NCI-H2081 (cell line): Measurements from ENCODE around the gene FARP1.

Experiments used
- DNase-seq, 2 experiments: peaks; one replicate each; lab custom pipeline; 2025; lab: John Stamatoyannopoulos, UW

FARP1 gene

DNA sequence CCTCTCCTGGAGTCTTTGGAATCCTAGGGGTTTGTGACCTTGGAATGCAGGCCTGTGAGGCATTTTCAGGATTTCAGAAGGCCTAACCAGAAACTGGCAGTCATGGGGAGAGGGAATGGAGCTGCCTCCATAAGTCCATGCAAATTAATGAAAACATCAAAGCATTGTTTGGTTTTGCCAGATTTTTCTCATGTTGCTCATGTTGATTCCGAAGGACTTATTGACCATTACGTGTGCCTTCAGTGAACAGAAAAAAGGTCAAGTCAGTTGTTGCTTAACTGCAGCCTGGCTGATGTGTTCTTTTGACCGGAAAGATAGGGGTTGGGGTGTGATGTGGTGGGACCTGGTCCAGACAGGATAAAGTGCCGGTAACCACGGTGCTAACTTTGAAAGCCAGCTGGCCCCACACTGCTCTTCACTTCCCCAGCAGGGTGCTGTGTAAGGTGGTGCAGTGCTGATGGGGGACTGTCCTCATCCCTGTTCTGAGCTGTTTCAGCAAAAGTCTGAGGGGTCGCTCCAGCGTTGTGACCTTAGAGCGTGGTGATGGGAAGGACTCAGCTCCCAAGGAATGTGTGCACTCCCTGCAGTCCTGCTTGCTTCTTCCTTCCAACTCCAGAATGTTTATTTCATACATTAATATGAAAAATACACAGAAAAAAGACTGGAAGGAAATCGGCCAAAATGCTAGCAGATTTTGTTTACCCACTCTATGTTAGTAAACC, 30.7 kb downstream of the FARP1 start:
- DNase-seq: no peak

DNA sequence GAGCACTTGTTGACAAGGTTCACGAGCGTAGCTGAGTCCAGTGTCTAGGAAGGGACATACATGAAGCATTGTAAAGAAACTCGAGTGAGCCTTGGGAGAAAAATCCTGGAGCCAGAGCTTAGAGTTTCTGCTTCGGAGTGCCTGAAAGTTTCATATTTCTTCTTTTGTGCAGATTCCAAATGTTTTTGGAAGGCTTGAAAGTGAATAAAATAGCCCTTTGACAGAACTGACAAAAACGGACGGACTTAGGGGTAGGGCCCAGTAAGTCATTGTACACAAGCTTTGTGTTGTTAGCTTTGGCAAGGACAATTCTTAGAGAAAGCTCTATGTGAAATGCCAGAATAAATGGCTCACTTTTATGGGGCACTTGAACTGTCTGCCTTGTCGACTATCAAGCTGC, 31.4 kb downstream of the FARP1 start:
- DNase-seq: no peak

DNA sequence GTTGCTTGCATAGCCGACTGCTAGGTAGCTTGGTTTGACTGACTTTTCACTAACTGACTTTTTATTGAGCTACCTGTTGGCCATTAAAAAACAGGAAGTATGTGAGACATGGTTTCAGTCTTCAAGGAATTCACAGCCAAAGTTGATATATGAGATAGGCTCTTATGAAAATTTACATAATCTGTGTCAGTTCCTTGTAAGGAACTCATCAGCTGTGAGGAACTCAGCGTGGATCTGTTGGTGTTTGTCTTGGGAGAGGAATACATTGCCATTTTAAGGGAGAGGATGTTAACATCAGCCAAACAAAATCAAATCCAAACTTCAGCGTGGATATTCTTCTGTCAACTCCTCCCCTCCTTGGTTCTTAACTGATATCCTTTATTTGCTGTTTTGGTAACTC, 32.1 kb downstream of the FARP1 start:
- no peak for DNase-seq

DNA sequence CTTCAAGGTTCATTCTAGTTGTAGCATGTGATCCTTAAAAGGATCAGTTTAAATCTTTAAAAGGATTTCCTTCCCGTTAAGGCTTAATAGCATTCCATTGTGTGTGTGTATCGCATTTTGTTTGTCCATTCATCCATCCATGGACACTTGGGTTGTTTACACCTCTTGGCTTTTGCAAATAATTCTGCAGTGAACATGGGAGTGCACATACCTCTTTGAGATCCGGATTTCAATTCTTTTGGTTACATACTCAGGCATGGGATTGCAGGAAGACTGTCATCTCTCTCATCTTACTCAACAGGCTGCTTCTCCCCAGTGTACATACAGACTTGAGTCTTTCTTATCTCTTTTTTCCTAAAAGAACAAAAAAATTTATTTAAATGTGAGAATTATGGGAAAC, 32.9 kb downstream of the FARP1 start:
- no peak for DNase-seq

DNA sequence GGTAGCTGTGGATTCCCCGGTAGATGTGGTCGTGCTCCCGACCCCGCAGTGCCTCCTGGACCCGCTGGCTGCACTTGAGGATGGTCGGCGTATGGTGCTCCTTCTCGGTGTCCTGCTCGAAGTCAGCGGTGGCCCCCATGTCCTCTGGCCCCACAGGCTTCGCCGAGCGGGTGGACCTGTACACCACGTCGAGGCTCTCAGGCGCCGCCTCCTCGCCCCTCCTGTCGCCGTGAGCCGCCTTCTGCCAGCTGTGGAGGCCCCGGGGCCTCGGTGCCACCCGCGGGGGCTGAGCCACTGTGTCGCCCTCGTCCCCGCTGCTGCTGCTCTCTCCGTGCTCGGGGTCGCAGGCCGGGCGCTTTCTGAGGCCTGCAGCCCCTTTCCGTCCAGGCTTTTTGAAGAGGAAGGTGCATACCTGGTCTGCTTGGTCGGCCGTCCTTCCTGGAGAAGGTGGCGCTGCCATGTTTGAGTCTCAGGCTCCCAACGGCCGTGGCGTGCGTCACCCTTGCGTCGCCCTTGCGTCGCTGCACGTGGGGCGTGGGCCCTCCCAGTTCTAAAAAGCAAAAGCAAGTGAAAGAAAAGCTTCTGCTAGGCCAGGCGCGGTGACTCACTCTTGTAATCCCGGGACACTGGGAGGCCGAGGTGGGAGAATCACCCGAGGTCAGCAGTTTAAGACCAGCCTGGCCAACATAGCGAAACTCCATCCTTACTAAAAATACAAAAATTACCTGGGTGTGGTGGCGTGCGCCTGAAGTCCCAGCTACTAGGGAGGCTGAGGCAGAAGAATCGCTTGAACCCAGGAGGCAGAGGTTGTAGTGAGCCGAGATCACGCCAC, 34.1 kb downstream of the FARP1 start, which contains the start of gene RNF113B:
RNF113B (minus strand) TSS at position 493 of the 832 bp plus-strand sequence; CDS start at position 460, 33 bp downstream.
- no peak for DNase-seq

DNA sequence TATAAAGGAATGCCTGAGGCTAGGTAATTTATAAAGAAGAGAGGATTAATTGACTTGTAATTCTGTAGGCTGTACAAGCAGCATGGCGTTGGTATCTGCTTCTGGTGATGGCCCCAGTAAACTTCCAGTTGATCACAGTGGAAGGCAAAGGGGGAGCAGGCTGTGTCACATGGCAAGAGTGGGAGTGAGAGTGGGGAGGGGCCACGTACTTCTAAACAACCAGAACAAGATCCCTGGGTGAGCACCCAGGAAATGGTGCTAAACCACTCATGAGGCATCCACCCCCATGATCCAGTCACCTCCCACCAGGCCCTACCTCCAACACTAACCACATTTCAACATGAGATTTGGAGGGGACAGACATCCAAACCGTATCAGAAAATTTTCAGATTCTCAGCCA, 37.2 kb downstream of the FARP1 start:
- DNase-seq: no peak

DNA sequence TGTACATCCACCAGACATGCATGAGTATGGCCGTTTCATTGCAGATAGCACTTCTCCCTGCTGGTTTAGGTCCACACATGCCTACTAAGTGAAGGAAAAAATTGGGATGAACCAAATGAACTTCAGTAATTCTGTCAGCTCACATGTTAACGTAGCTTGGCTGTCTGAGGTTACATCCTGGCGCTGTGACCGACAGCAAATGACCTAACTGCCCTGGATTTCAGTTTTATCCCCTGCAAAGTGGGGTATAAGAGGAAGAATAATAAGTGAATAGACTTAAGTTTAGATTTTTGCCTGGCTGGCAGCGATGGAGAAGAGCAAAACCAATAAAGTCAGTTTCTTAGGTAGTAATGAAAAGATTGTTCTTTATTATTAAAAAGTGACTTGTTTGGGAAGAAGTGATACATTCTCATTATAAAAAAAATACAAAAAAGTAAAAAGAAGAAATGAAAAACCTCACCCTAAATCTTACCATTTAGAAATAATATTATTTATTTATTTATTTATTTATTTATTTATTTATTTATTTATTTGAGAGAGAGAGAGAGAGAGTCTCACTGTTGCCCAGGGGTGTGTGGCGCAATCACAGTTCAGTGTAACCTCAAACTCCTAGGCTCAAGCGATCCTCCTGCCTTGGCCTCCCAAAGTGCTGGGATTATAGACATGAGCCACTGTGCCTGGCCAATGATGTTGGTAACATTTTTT, 38.4 kb downstream of the FARP1 start:
- no peak for DNase-seq

DNA sequence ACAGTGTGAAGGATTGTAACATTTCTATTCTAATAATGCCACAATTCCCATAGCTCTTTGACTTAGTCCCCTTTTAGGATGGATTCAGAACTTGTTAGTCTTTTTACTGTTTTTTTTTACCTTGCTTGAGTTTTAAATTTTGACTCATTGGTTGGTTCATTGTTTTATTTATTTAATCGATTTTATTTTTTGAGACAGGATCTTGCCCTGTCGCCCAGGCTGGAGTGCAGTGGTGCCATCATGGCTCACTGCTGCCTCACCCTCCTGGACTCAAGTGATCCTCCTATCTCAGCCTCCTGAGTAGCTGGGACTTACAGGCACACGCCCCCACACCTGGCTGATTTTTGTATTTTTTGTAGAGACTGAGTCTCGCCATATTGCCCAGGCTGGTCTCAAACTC, 39.3 kb downstream of the FARP1 start:
- DNase-seq: no peak

DNA sequence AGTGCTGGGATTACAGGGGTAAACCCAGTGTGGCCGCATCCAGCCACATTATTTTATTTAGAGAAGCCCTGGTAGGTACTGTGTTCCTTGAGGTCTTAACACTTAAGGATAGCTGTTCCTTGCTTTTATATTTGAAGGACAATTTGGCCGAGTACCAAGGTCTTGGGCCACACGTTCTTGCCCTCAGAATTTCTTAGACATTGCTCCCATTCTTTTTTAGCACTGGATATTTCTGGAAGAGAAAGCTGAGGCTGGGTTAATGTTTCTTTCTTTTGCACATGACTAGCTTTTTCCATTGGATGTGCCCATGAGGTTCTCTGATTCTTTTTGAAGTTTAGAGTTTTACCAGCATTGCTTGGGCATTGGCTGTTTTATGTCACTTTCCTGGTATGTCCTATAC, 39.7 kb downstream of the FARP1 start:
- DNase-seq: no peak

DNA sequence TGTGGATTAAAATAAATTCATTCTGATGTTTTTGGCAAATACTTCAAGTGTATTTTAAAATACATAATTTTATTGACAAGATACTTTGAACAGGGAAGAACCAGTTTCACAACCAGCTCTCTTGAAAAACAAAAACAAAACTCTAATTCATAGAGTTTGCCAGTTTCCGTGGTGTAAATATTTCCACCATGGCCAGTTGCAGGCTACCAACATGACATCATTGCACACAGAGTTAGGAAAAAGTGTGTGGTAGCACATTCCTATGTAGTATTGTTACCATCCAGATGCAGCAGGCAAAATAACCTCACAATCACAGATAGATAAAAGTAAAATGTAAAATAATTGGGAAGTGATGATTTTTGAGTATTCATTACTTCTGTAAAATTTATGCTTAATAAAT, 41.9 kb downstream of the FARP1 start:
- no peak for DNase-seq

DNA sequence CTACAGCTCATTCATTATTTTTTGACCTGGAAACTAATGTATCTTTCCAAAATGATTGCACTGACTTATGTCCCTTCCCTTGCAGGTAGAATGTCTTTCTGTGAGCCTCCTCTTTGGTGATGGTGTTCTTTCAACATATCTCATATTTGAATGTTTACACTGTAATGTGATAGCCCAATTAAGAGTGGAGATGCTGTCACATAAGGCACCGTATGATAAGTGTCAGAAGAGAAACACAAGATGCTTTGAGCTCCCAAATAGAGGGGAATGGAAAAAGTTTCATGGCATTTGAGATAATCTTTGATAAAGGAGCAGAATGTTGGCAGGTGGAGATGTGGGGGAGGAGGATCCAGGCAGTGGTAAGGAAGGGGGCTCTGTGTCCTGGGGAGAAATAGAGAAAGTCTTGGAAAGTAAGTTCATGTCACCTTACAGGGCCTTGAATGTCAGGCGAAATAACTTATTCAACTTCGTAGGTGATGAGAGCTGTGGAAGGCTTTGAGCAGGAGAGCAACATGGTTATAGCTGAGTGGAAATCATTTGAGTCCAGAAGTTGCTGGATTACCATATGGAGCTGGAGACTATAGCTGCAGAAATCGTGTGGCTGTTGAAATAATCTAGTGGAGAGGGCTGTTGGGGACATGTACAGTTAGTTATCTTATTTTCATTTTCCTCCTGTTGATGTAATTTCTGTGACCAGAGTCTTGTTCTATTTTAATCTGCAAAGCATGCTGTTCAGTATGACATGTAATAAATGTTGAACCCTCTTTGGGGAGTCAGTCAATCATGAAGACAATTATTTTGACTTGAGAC, 44.5 kb downstream of the FARP1 start:
- no peak for DNase-seq

DNA sequence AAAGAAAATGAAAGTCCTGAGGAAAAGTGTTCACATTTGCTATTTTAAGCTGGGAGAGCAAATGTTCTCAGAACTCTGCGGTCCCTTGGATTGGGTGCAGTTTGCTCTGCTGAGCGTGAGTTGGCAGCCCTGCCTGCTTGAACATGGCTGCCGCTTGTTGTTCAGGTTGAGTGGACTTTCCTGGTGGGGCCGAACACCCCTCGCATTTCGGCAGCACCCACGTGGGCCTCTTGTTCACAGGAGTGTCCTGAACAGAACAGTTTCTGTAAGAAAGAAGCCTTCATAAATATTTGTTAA, 45.0 kb downstream of the FARP1 start:
- no peak for DNase-seq

DNA sequence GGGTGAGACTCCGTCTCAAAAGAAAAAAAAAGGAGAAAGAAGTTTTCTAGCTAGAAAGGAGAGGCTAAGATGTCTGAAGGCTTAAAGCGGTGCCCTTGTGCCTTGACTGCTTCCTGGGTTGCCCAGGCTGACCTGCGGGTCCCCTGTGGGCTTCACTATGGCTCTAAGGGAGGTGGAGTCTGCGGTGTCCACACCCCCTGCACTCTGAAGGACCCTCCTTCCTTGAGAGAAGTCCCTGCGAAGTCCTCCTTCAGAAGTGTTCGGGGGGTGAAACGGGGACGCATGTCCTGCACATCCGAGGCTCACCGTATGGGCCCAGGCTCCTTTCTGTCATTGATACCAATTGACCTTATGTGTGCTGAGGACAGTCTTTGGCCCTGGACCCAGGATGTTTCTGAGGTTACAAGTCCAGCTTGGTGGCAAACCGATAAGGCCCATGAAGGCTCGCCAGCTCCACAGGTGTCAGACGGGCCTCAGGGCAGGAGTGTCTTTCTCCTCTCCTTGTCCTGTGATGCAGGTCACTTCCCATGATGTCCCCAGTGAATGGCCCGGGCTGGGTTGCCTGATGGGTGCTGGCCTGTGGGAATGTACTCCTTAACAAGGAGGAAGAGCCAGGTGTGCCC, 45.8 kb downstream of the FARP1 start:
- no peak for DNase-seq

DNA sequence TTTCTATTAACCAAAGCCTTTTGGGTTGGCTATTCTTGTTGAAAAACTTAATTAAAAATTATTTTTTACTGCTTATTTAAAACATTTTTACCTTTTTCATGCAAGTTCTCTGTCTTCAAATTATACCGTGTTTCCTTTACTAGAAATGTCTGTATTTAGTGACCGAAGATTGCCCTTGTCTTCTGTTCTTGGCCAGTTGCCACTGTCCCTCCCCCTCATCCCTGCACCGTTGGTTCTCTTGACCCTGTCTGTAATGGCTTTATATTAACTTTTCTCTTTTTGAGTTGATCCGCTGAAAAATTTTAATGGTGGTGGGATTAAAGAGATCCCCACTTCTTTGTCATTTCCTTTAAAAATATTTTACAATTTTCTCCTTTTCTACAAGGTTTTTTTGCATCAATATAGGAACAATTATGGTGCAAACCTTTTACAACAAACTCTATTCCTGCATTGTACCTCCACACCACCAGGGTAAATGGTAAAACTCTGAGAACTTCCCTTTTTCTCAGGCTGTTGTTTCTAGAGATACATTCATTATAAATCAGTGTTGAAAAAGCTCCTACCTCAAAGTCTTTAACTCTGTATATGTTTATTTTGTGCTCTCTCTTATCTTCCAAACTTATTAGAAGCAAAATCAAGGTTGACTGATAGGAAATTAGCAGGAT, 47.1 kb downstream of the FARP1 start:
- DNase-seq: no peak

DNA sequence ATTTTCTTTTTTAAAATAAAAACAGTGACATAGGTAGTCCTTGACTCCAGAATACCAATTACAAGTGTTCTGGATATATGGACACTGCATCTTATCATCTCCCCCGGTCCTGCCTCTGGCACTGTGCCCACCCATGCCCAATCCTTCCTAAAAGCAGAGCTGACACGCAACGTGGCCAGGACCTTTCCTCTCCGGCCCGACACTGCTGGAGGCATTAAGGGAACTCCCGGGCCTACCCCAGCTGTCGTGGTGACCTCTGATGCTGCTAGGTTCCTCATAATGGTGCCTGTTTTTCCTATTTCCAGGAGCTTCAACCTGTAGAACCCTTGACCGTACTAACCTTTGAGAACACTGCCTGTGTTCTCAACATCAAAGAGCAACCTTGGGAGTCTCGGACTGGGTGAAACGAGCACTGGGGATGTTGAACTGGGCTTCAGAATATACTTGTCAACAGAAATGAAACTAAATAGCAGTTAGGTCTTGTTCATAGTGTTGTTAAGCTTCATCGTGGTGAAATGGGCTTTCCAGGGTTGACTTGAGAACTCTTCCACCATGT, 48.1 kb downstream of the FARP1 start:
- no peak for DNase-seq

DNA sequence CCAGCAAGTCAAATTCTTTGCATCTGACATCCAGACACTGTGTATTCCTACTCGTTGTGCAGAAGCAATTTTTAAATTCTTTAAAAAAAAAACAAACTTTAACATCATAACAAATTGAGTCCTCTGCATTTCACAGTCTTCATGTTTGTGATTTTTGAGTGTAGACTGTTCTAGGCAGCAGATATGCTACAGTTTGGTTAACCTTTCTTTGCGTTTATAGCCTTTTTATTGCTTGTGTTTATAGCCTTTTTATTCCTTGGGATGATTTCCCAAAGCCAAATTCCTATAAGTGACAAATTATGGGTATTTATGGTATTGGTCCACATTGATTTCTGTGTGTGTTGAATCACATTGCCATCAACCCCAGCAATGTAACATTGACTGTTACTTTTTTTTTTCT, 49.1 kb downstream of the FARP1 start:
- DNase-seq: no peak

DNA sequence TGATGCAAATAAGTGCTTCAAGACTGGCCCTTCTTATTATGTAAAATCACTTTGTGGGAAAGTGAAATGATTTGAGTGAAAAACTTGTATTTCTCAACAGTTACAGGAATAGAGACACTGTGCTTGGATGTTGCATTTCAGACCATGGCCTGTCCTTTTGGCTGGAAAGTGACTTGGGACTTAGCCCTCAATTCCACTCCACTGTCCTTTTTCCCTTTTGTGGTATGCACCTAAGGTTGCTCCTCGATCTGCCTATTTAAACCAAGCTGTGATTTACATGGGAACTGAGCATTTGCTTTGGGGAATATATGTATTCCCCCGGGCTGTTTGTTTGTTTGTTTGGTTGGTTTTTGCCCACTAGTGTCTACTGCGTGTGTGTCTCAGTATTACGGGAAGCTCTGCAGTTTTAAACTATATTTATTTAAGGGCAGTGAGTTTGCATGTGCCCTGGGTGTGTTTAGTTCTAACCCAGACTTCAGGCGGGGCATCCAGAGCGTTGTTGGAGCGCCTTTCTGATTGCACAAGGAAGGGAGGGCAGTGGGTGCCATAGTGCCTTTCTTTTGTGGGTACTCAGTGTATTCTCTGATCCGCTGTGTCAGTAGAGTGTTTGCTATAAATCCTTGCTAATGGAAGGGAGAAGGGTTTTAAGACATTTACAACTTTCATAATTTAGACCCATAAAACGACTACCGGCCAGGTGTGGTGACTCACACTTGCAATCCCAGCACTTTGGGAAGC, 52.3 kb downstream of the FARP1 start:
- no peak for DNase-seq

DNA sequence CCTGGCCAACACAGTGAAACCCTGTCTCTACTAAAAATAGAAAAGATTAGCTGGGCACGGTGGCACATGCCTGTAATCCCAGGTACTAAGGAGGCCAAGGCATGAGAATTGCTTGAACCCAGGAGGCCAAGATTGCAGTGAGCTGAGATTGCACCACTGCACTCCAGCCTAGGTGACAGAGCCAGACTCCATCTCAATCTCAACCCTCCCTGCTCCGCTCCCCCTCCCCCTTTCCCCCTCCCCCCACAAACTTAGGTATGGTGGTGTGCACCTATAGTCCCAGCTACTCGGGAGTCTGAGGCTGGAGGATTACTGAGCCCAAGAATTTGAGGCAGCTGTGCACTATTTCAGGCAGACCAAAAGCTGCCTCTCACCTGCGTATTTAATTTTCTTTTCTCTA, 55.8 kb downstream of the FARP1 start:
- DNase-seq: no peak

DNA sequence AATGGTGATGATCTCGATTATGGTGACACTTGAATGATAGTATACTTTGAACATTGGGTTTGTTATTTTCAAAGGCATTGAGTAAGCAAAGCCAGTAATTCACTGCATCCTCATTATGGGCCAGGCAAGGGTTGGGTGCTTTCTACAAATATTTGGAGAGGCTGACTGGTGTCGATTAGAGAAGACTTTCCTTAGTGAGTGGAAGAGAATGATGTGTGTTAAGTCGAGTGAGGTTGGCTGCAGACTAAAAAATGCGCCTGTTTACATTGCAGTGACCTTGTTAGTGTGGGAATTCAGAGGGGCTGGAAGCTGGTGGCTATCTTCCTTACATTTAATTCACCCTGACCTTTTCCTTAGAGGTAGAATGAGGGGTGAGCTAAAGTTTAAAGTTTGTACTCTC, 56.6 kb downstream of the FARP1 start:
- peak; percentile 63 to 80 for DNase-seq

DNA sequence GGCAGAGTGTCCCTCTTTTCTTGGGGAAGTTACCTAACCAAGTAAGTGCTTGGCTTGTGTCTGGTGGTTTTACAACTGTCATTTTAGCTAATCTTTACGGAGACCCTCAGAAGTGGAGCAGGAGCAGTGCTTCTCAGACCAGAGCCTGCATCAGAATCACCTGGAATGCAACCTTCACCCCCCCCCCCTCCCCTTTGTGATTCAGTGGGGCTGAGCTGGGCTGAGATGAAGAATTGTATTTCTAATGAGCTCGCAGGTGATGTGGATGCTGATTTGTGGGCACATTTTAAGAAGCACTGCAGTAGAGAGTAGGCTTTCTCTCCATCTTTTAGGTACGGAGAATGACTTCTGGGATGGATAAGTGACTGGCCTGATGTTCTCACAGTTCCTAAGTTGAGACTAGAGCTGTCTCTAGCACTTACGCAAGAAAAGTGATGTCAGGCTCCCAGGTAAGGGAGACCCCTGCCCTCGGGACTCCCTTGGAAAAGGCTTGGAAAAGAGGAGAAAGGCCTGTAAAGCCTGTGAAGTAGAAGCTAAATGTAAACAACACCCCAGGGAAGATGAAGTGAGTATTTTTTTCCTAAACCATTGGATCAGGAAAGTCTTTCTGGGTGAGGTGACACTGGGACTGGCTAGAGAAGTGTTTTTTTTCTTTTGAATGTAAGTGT, 57.5 kb downstream of the FARP1 start:
- no peak for DNase-seq
